ENCODE results near the gene ZSCAN21. TPM values are rescaled to one million over a fixed set of nuclear protein-coding genes. Genes with fewer than 3 reads are reported as not detected.

ZSCAN21 gene
- total and polyA plus RNA-seq, 12 donors: 10.0 to 22.7 (median 13.6) TPM

- Histone ChIP-seq H3K9me3 (replicated peaks in 1 of 3) (no peaks in the 10 kb centered on the region), H3K4me1 (replicated peaks in 1 of 2) (peaks cover 13 to 14% of the 10 kb centered on the region in 2 donors), H3K27ac (peak overlapping the region in 1 of 5 donors; percentile 85), H3K36me3 (replicated peaks in 1 of 2) (peaks cover 0 to 55% of the 10 kb centered on the region in 2 donors), H3K4me3 (peak overlapping the region in 1 of 4 donors; percentile 75), H3K27me3 (no peaks in the 10 kb centered on the region)
- no peak for DNase-seq
- 58 to 67% (median 64%) methylated on average over 12 of the region's 12 CpGs for WGBS, 4 donors
- intact Hi-C loops (cut with DNase I): no loop called here
- TF ChIP-seq, protein P1, sequence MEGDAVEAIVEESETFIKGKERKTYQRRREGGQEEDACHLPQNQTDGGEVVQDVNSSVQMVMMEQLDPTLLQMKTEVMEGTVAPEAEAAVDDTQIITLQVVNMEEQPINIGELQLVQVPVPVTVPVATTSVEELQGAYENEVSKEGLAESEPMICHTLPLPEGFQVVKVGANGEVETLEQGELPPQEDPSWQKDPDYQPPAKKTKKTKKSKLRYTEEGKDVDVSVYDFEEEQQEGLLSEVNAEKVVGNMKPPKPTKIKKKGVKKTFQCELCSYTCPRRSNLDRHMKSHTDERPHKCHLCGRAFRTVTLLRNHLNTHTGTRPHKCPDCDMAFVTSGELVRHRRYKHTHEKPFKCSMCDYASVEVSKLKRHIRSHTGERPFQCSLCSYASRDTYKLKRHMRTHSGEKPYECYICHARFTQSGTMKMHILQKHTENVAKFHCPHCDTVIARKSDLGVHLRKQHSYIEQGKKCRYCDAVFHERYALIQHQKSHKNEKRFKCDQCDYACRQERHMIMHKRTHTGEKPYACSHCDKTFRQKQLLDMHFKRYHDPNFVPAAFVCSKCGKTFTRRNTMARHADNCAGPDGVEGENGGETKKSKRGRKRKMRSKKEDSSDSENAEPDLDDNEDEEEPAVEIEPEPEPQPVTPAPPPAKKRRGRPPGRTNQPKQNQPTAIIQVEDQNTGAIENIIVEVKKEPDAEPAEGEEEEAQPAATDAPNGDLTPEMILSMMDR (IDR thresholded peaks at IDR 0.05): no peak
Observed at GRCh38 chr7:100099452-100099851, 49.9 kb downstream of the ZSCAN21 start.

DNA sequence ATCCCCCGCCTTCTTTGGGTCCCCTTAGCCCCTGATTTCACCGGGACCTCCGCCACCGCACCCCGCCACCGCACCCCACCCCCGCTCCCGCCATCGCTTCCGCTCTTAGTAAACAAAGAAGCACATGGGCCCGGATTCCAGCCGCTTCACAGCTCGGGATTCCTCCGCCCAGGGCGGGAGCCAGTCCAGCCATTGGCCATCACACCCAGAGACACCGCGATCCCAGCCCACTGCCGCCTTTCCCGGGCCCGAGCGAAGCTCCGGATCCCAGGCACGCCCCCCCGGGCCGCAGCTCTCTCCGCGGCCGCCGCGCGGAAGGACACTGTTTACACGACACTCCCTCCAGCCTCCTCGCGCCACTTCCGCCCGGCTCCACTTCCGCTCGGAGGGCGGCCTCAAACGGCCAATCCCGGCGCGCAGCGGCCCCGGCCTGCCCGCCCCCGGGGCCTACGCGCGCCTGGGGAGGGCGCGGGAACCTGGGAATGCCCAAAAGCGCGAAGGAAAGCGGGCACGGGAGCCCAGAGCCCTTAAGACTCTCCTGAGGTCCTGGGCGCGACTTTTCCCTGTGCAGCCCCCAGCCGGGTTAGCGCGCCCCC is 50.9 kb downstream of the ZSCAN21 start:
- H3K27me3 ChIP-seq: no peaks in the 10 kb centered on the region
- peak overlapping the region; percentile 61 to 89 (median 72) for H3K4me3 ChIP-seq
- no peaks in the 10 kb centered on the region for H3K9me3 ChIP-seq (replicated peaks in 1 of 3)
- peak overlapping the region; percentile 53 to 87 (median 77) for H3K27ac ChIP-seq
- WGBS, 4 donors: 0 to 1% (median 0%) methylated on average over 22 to 61 of the region's 61 CpGs
- intact Hi-C loops (cut with DNase I): no loop called here
- peaks cover 13 to 14% of the 10 kb centered on the region in 2 donors for H3K4me1 ChIP-seq (replicated peaks in 1 of 2)
- peak; percentile 92 to 97 (median 95) for DNase-seq
- TF ChIP-seq, protein P1 (IDR thresholded peaks at IDR 0.05): no peak
- no peak for TF ChIP-seq POLR2A (IDR thresholded peaks at IDR 0.05)
- peaks cover 0 to 45% of the 10 kb centered on the region in 2 donors for H3K36me3 ChIP-seq (replicated peaks in 1 of 2)

DNA sequence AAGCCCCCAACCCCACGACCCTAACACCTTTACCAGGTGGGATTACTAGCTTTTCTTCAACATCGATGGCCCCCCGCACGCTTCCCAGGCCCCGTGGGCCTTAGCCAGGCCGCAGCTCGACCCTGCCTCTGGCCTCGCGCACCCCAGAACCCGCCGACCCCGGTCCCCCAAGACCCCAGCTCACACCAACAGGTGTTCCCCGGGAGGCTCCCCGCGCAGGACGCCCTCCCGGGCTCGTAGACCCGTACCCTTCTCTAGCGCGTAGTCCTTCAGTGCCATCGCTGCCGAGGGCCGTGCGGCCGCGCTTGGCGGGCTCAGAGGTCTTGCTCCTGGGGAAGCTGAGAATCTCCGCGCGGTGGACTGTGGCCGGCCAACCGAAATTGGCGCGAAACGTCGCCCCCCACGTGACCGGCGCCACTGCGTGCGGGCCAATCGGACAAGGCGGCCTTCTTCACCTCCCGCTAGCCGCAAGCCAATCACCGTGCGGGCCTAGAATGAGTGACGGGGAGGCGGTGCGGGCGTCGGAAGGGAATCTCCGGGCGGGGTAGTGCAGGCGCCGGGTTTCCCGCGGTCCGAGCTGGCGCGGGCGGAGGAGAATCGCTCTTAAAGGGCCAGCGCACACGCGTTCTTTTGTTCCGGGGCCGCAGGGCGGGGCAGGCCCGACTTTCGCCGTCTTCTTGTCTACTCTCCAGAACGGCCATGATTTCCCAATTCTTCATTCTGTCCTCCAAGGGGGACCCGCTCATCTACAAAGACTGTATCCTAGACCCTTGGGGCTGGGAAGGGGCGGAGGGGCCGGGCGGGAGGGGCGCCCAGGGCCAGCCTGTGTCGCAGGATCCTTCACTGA is 51.7 kb downstream of the ZSCAN21 start, which contains the start of the genes AP4M1 and MCM7:
TSS of gene AP4M1 (plus strand) at position 628 of the 847 bp plus-strand sequence. CDS start at position 700, 72 bp downstream.
TSS of gene MCM7 (minus strand) at position 382 of the 847 bp plus-strand sequence. CDS start at position 279, 103 bp downstream.
- no peaks in the 10 kb centered on the region for H3K27me3 ChIP-seq
- peak within 1 kb of the TSS; percentile 76 to 97 (median 87) for H3K27ac ChIP-seq
- no peaks in the 10 kb centered on the region for H3K9me3 ChIP-seq (replicated peaks in 1 of 3)
- intact Hi-C loops (cut with DNase I): no loop called here
- H3K36me3 ChIP-seq (replicated peaks in 1 of 2): peaks cover 0 to 38% of the 10 kb centered on the region in 2 donors
- DNase-seq: peak; percentile 98 to 99 (median 99)
- H3K4me3 ChIP-seq: peak within 1 kb of the TSS; percentile 69 to 89 (median 76)
- 0 to 4% (median 0%) methylated on average over 15 to 80 of the region's 80 CpGs for WGBS, 4 donors
- TF ChIP-seq, protein P1 (IDR thresholded peaks at IDR 0.05): no peak
- TF ChIP-seq POLR2A (IDR thresholded peaks at IDR 0.05): peak in 1 of 2 donors; percentile 55
- H3K4me1 ChIP-seq (replicated peaks in 1 of 2): peaks cover 13 to 14% of the 10 kb centered on the region in 2 donors
